Fibroblast of skin of abdomen (primary cell): ENCODE results near the gene PRR16. TPM values are rescaled to one million over a fixed set of nuclear protein-coding genes. Genes with fewer than 3 reads are reported as not detected.
"Not testable (repeated sequence)": the region's sequence is repeated elsewhere in the genome, so short reads cannot be mapped to it uniquely, and the experiment has no call there.

Experiments
- DNase-seq: peaks from one replicate; pipeline ENCODE4 v3.0.0-alpha.2; 2013
- polyA plus RNA-seq, 2 experiments: library from polyadenylated mRNA; unstranded; fragments of 120-200 nt; gene quantifications; one replicate each; pipeline ENCODE4 v1.2.1, GENCODE V29; 2013; ENCODE audit not compliant: insufficient read length in 2 of 2

Gene PRR16
- polyA plus RNA-seq (2013, experiment 1 of 2; ENCODE audit: insufficient read length), result 29.5 TPM
- polyA plus RNA-seq (2013, experiment 2 of 2; ENCODE audit: insufficient read length), result 30.5 TPM

GRCh38 chr5:120463991-120464626, at the start of gene PRR16:
Gene PRR16, plus strand, starts transcription at chr5:120464300.
- peak; percentile 79 for DNase-seq

DNA sequence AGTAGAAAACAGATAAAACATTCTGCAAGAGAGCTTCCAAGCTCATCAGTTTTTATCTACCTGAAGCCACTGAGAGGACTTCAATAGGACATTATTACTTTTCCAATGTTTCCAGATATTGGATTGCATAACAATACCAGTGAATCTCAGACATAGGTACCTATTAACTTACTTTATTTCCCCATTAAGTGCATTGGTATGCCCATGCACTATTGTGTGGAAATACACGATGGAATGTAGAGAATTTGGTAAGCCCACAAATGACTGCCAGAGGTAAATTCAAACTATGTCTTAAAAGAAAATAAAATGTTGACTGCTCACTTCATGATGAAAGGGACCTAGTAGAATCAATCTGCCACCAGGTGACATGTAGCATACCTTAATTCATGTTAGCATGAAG, 48.1 kb upstream of the PRR16 start:
- peak; percentile 17 for DNase-seq

- DNase-seq, result peak; percentile 36
Observed at GRCh38 chr5:120419127-120419526, 45.0 kb upstream of the PRR16 start.

- not testable (repeated sequence) for DNase-seq
Observed at GRCh38 chr5:120426633-120427275, 37.3 kb upstream of the PRR16 start.

DNA sequence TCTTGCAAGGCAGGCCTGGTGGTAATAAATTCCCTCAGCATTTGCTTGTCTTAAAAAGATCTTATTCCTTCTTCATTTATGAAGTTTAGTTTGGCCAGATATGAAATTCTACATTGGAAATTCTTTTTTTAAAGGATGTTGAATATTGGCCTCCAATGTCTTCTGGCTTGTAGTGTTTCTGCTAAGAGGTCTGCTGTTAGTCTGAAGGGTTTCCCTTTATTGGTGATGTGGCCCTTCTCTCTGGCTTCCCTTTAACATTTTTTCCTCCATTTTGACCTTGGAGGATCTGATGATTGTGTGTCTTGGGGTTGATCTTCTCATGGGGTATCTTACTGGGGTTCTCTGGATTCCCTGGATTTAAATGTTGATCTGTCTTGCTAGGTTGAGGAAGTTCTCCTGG, 33.5 kb upstream of the PRR16 start:
- DNase-seq, result no peak

GRCh38 chr5:120432861-120433260, 31.2 kb upstream of the PRR16 start:
- no peak for DNase-seq

- DNase-seq, result no peak
Observed at GRCh38 chr5:120435129-120435528, 29.0 kb upstream of the PRR16 start.

DNA sequence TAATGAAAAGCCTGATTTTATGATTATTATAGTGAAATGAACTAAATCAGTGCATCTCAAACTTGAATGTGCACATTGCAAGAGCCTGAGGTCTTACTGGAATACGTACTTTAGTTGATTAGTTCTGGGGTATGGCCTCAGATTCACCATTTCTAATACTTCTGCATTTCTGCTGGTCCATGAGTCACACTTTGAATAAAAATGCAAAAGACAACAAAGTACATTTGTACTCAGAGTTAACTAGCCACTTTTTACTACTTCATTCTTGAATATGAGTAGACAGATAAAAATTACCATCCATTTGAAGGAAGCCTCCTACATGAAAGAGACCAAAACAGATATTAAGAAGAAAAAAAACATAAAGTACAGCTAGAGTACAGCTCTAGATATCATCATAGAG, 27.1 kb upstream of the PRR16 start:
- DNase-seq, result peak; percentile 49

GRCh38 chr5:120442694-120443093, 21.4 kb upstream of the PRR16 start:
- no peak for DNase-seq

GRCh38 chr5:120443607-120444006, 20.5 kb upstream of the PRR16 start:
- no peak for DNase-seq

DNA sequence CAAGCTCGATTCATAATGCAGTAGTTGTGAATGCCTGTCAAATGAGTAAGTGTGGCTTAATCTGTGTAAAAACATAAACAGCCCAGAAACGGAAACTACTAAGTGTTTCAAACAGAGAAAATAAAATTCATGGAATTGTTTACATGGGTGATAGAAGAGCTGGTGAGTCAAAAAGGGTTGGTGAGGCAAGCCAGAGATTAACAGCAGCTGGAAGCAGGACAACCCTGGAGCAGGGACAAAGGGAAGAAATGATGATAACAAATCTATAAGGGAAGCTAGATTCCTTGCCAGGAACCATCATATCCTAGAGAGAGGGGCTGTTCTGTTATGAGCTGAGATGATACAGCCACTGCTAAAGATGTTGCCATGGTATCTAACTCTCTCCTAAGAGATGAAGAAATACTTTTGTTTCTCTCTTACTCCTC, 18.0 kb upstream of the PRR16 start:
- DNase-seq, result peak; percentile 91

DNA sequence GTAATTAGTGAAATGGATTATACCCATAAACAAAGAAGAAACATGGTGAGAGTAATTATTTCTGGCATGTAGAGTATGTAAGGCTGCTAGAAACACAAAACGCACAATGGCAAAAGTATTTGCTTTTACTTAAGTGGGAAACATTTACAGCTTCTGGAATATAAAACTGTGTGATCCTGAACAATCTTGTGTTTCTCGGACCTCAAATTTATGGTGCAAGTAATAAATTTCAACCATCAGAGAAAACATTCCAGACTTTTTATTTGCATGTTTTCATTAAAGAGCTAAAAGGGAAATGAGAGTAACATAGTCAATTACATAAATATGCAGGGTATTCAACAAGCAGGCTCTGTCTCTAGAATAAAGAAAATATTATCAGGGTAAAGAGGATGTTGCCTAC, 17.2 kb upstream of the PRR16 start:
- peak; percentile 71 for DNase-seq

- peak; percentile 69 for DNase-seq
Observed at GRCh38 chr5:120447706-120448239, 16.3 kb upstream of the PRR16 start.

DNA sequence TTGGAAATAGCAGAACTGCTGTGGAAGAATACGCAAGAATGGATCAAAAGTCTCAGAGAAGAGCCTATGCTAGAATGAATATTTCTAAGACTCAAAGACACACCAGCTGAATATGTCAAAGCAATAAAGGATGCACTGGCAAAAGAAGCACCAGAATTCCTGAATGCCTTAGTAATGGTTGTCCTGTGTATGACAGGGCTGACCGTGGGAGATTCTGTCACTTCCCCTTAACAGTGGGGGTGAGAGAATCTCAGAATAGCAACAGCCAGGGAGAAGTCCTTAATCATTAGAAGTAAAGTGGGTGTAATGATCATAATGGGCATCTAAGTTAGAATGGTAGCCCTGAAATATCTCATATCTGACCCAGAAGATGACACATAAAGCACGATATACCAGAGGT, 14.6 kb upstream of the PRR16 start:
- DNase-seq, result peak; percentile 40

- DNase-seq, result no peak
Observed at GRCh38 chr5:120450910-120451309, 13.2 kb upstream of the PRR16 start.

DNA sequence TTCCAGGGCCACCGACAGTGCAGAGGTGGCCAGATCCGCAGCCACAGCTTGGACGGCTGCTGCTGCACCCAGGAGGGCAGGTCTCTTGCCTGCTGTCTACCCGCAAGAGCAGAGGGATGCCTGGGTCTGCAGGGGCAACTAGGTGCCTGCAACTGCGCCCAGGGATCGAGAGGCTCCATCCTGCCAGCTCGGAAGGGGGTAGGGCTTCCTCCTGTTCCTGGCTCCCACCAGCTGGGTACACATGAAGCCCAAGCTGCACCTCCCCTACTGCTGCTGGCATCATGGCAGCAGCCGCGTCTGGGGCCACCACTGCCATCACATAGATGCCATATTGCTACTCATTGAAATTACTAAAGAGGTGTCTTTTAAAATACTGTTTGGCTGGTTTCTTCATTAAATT, 12.7 kb upstream of the PRR16 start:
- DNase-seq, result no peak

DNA sequence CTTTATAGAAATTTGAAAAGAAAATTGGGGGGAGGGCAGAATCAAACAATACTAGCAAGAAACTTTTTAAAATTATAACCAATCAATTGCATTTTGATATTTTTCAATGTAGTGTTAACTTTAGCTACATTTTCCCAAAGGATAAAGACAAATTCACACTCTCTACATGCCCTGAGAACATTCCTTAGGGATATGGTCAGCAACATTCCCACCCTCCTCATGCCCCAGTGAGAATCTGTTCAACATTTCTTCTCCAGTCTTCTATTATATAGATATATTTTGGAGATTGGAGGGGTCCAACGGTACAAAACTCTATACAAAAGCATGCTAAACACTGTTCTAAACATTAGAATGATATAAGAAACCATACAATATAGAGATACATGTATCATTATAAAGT, 11.6 kb upstream of the PRR16 start:
- peak; percentile 16 for DNase-seq

DNA sequence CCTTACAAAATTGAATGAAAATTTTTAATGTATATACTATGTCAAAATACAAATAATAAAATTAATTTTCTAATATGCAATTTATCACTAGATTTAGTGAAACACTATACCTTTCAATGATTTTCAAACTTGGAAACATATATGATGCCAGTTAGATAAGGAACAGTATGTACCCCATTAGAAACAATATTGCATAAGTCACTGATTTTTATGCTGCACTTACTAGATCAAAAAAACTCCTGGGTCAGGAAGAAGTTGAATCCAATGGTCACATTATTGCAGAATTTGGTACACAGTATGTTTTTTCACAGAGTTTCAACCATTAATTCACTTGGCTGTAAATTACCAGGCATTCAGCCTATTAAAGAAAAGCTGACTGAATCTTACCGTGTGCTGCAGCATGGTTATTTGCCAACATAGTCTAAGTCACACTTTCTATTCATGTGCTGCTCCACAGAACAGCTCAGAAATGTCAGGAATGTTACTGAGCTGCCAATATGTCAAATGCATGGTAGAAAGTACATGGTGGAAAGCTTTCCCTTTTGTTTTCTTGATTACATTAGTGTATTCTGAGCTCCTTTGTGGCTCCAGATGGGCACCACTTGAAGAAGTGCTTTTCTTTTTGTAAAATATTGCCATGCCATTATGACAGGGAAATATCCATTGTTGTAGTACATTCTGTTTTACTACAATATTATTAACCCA, 9.9 kb upstream of the PRR16 start:
- DNase-seq, result peak; percentile 90

- no peak for DNase-seq
Observed at GRCh38 chr5:120456006-120456405, 8.1 kb upstream of the PRR16 start.

DNA sequence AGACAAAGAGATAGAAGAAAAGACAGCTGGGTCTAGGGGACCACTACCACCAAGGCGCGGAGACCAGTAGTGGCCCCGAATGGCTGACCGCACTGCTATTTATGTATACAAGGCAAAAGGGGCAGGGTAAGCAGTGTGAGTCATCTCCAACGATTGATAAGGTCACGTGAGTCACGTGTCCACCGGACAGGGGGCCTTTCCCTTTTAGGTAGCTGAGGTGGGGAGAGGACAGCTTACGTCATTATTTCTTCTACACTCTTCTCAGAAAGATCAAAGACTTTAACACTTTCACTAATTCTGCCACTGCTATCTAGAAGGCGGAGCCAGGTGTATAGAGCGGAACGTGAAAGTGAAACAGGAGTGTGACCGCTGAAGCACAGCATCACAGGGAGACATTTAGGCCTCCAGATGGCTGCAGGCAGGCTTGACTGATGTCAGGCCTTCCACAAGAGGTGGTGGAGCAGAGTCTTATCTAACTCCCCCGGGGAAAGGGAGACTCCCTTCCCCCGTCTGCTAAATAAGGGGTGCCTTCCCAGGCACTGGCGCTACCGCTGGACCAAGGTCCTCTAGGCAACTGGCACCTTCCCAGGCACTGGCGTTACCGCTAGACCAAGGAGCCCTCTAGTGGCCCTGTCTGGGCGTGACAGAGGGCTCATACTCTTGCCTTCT, 6.1 kb upstream of the PRR16 start:
- peak; percentile 50 for DNase-seq

DNA sequence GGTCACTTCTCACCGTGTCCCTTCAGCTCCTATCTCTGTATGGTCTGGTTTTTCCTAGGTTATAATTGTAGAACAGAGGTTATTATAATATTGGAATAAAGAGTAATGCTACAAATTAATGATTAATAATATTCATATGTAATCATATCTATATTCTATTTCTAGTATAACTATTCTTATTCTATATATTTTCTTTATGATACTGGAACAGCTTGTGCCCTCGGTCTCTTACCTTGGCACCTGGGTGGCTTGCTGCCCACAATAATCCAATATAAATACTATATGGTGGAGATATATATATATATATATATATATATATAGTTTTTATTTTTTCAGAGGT, 5.6 kb upstream of the PRR16 start:
- DNase-seq, result not testable (repeated sequence)

DNA sequence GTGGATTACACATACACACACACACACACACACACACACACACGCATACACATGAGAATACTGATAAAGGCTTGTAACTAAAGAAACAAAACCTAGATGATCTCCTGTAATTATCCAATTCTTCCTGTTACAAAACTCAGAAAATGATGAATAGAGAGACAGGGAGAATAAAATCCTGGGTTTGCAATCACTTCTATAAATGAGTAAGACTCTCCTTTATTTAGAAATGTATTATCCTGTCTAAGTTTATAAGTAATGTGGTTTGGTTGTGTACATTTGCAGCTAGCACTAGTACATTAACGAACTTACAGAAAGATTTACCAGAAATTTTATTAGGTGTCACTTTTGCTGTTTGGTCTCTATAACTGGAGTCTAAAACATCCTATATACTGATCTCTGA, 2.8 kb upstream of the PRR16 start:
- no peak for DNase-seq
